ENCODE data around the gene DEDD.

- TF ChIP-seq, protein P1, sequence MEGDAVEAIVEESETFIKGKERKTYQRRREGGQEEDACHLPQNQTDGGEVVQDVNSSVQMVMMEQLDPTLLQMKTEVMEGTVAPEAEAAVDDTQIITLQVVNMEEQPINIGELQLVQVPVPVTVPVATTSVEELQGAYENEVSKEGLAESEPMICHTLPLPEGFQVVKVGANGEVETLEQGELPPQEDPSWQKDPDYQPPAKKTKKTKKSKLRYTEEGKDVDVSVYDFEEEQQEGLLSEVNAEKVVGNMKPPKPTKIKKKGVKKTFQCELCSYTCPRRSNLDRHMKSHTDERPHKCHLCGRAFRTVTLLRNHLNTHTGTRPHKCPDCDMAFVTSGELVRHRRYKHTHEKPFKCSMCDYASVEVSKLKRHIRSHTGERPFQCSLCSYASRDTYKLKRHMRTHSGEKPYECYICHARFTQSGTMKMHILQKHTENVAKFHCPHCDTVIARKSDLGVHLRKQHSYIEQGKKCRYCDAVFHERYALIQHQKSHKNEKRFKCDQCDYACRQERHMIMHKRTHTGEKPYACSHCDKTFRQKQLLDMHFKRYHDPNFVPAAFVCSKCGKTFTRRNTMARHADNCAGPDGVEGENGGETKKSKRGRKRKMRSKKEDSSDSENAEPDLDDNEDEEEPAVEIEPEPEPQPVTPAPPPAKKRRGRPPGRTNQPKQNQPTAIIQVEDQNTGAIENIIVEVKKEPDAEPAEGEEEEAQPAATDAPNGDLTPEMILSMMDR (IDR thresholded peaks at IDR 0.05), result peak in 1 of 3 donors; percentile 41
- TF ChIP-seq POLR2A (IDR thresholded peaks at IDR 0.05) (peak; percentile 24), POLR2AphosphoS5 (IDR thresholded peaks at IDR 0.05) (peak; percentile 56 to 93 (median 84))
These were observed 49.3 kb downstream of the DEDD start for GRCh38 chr1:161082996-161083747.
